Measurements from ENCODE around the gene F11R. TPM values are rescaled to one million over a fixed set of nuclear protein-coding genes. Genes with fewer than 3 reads are reported as not detected.
"Not testable (repeated sequence)": the region's sequence is repeated elsewhere in the genome, so short reads cannot be mapped to it uniquely, and the experiment has no call there.

The F11R gene
- total RNA-seq, 2 experiments from 2014 or later, result 13.5 to 25.0 TPM

- Histone ChIP-seq H3K4me3 (ENCODE audit: low read depth, low read length, poor library complexity, severe bottlenecking) (no peak overlapping the region), H3K9me2 (ENCODE audit: insufficient read depth, low read length) (no peaks in the 10 kb centered on the region), H3K9me3 (ENCODE audit: low read length) (no peaks in the 10 kb centered on the region), H3K79me2 (ENCODE audit: insufficient read depth, low read depth, low read length) (no peaks in the 10 kb centered on the region), H3K27ac (ENCODE audit: low read depth, low read length, poor library complexity, severe bottlenecking) (no peak overlapping the region), H2AFZ (ENCODE audit: low read length) (no peak overlapping the region), H3K4me2 (ENCODE audit: low read length) (no peak overlapping the region), H4K20me1 (ENCODE audit: insufficient read depth, low read length) (no peaks in the 10 kb centered on the region), H3K4me1 (ENCODE audit: insufficient read depth, low read length, poor library complexity, severe bottlenecking) (peaks cover 39% of the 10 kb centered on the region), H3K36me3 (ENCODE audit: insufficient read depth, low read length) (no peaks in the 10 kb centered on the region)
- no peak for DNase-seq (ENCODE audit: low spot score)
- TF ChIP-seq CTCF (conservative IDR thresholded peaks at IDR 0.05; ENCODE audit: low read length) (no peak), EZH2phosphoT487 (IDR thresholded peaks at IDR 0.05; ENCODE audit: borderline replicate concordance, low read depth, low read length) (no peak)
- no TSS peak for BruUV-seq (replicated peaks)
- CTCF ChIA-PET (ENCODE audit: unreplicated experiment), result no interaction called here
- POLR2A ChIA-PET, result interaction anchor here (0.5 to 0.9 kb wide), 3 partner anchors 17 to 28 kb away, joined by 3 to 7 read pairs (median 3); partner anchors contain the start of gene USF1
- intact Hi-C loops (cut with micrococcal nuclease; ENCODE audit: unreplicated experiment), result no loop called here
Measured at GRCh38 chr1:161017756-161018630, 3.0 kb downstream of the F11R start.

DNA sequence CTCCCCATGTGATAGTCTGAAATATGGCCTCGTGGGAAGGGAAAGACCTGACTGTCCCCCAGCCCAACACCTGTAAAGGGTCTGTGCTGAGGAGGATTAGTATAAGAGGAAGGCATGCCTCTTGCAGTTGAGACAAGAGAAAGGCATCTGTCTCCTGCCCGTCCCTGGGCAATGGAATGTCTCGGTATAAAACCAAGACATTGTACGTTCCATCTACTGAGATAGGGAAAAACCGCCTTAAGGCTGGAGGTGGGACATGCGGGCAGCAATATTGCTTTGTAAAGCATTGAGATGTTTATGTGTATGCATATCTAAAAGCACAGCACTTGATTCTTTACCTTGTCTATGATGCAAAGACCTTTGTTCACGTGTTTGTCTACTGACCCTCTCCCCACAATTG is 3.8 kb downstream of the F11R start:
- BruUV-seq (replicated peaks); POLR2A ChIA-PET; H3K27ac ChIP-seq (ENCODE audit: low read depth, low read length, poor library complexity, severe bottlenecking); H3K36me3 ChIP-seq (ENCODE audit: insufficient read depth, low read length); H4K20me1 ChIP-seq (ENCODE audit: insufficient read depth, low read length); H3K4me3 ChIP-seq (ENCODE audit: low read depth, low read length, poor library complexity, severe bottlenecking); CTCF ChIA-PET (ENCODE audit: unreplicated experiment); H2AFZ ChIP-seq (ENCODE audit: low read length); H3K79me2 ChIP-seq (ENCODE audit: insufficient read depth, low read depth, low read length); intact Hi-C loops (cut with micrococcal nuclease; ENCODE audit: unreplicated experiment); H3K4me2 ChIP-seq (ENCODE audit: low read length); DNase-seq (ENCODE audit: low spot score); H3K9me3 ChIP-seq (ENCODE audit: low read length); H3K9me2 ChIP-seq (ENCODE audit: insufficient read depth, low read length): not testable (repeated sequence)
- H3K4me1 ChIP-seq (ENCODE audit: insufficient read depth, low read length, poor library complexity, severe bottlenecking), result peaks cover 47% of the 10 kb centered on the region

GRCh38 chr1:161016683-161017082 is 4.3 kb downstream of the F11R start:
- H3K27ac ChIP-seq (ENCODE audit: low read depth, low read length, poor library complexity, severe bottlenecking); POLR2A ChIA-PET; BruUV-seq (replicated peaks); DNase-seq (ENCODE audit: low spot score); H3K4me3 ChIP-seq (ENCODE audit: low read depth, low read length, poor library complexity, severe bottlenecking); H4K20me1 ChIP-seq (ENCODE audit: insufficient read depth, low read length); CTCF ChIA-PET (ENCODE audit: unreplicated experiment); H3K9me3 ChIP-seq (ENCODE audit: low read length); H3K36me3 ChIP-seq (ENCODE audit: insufficient read depth, low read length); H3K4me2 ChIP-seq (ENCODE audit: low read length); H3K9me2 ChIP-seq (ENCODE audit: insufficient read depth, low read length); intact Hi-C loops (cut with micrococcal nuclease; ENCODE audit: unreplicated experiment); H2AFZ ChIP-seq (ENCODE audit: low read length): not testable (repeated sequence)
- H3K79me2 ChIP-seq (ENCODE audit: insufficient read depth, low read depth, low read length), result peaks cover 12% of the 10 kb centered on the region; the same call in 1 of the 2 replicates
- H3K4me1 ChIP-seq (ENCODE audit: insufficient read depth, low read length, poor library complexity, severe bottlenecking), result peaks cover 49% of the 10 kb centered on the region

All from OCI-LY7 (cell line).